Upper lobe of left lung (tissue), 6 donors: Measurements from ENCODE around the gene FHIT. TPM values are rescaled to one million over a fixed set of nuclear protein-coding genes. Genes with fewer than 3 reads are reported as not detected.
"Not testable (repeated sequence)": the region's sequence is repeated elsewhere in the genome, so short reads cannot be mapped to it uniquely, and the experiment has no call there.

Source experiments
- ATAC-seq, 2 donors: fragments of 200-7000 bp; cut with Tn5 transposase; one replicate each; pipeline ENCODE4 v1.9.1; 2022; ENCODE audit warnings: mild to moderate bottlenecking in 2 of 2, moderate library complexity in 2 of 2; ENCODE audit not compliant: low FRiP score in 2 of 2
- DNase-seq, 2 donors: peaks; one replicate each; pipeline ENCODE4 v3.0.0-alpha.2; 2019 to 2020
- H3K27ac ChIP-seq, 4 donors: fragments of 200-600 bp; sonication (generic); one replicate each; pipeline ENCODE4 v1.5.1; 2016 to 2019
- H3K27me3 ChIP-seq, 4 donors: fragments of 200-600 bp; sonication (generic); one replicate each; pipeline ENCODE4 v1.5.1; 2017 to 2019
- H3K36me3 ChIP-seq, 4 donors: fragments of 200-600 bp; sonication (generic); one replicate each; pipeline ENCODE4 v1.5.1; 2016 to 2019
- H3K4me1 ChIP-seq, 4 donors: fragments of 200-600 bp; sonication (generic); one replicate each; pipeline ENCODE4 v1.5.1; 2018 to 2019
- H3K4me3 ChIP-seq, 4 donors: fragments of 200-600 bp; sonication (generic); one replicate each; pipeline ENCODE4 v1.5.1; 2017 to 2019; ENCODE audit warnings: mild to moderate bottlenecking in 2 of 4, moderate library complexity in 1 of 4
- H3K9me3 ChIP-seq, 4 donors: fragments of 200-600 bp; sonication (generic); one replicate each; pipeline ENCODE4 v1.5.1; 2018 to 2019
- CTCF ChIP-seq, 6 experiments: fragments of 450-650 bp in 4 of 6; fragments of 200-600 bp in 2 of 6; sonication (generic) in 2 of 6; IDR thresholded peaks; one replicate each; pipeline ENCODE4 v1.5.1; 2016 to 2019; ENCODE audit warnings: antibody characterized with exemption in 6 of 6
- EP300 ChIP-seq, 4 donors: sonication (generic); formaldehyde crosslinking; IDR thresholded peaks; one replicate each; pipeline ENCODE4 v1.5.1; 2017; ENCODE audit warnings: antibody characterized with exemption in 4 of 4, control low read depth in 2 of 4
- POLR2A ChIP-seq, 4 donors: fragments of 450-650 bp; IDR thresholded peaks; one replicate each; pipeline ENCODE4 v1.5.1; 2016 to 2017; ENCODE audit warnings: antibody characterized with exemption in 4 of 4, mild to moderate bottlenecking in 2 of 4
- POLR2AphosphoS5 ChIP-seq, 2 donors: sonication (generic); formaldehyde crosslinking; IDR thresholded peaks; one replicate each; pipeline ENCODE4 v1.5.1; 2017; ENCODE audit warnings: antibody characterized with exemption in 2 of 2
- WGBS, 2 donors: methylation state at CpG; one replicate each; pipeline ENCODE4 v1.1.5; 2017 to 2018; 5-methylcytosine and 5-hydroxymethylcytosine counted together
- total RNA-seq, 6 donors: library from RNA; depleted of rRNA in 4 of 6; stranded (reverse); fragments of >200 nt in 4 of 6; gene quantifications; one replicate each; pipeline versions ENCODE4 v1.1.0 to v1.2.1, GENCODE V29; 2016 to 2021
- donor health status: DM: no; HTN: no; CAD: no; lungs with moderate emphysema.
- donor health status: DM: no; HTN: yes; CAD: no; lungs with severe emphysema.

FHIT gene
- total RNA-seq, 6 donors from 2014 or later, result 6.8 to 56.6 (median 11.1) TPM

- Histone ChIP-seq H3K4me3 (no peak overlapping the region), H3K27ac (no peak overlapping the region), H3K9me3 (no peaks in the 10 kb centered on the region), H3K27me3 (no peaks in the 10 kb centered on the region), H3K36me3 (no peaks in the 10 kb centered on the region), H3K4me1 (no peaks in the 10 kb centered on the region)
- no peak for TF ChIP-seq CTCF (IDR thresholded peaks at IDR 0.05)
- TF ChIP-seq POLR2AphosphoS5 (IDR thresholded peaks at IDR 0.05), result no peak
- no peak for TF ChIP-seq EP300 (IDR thresholded peaks at IDR 0.05)
- no peak for TF ChIP-seq POLR2A (IDR thresholded peaks at IDR 0.05)
- 79 to 80% methylated on average over 4 of the region's 4 CpGs for WGBS, 2 donors
- DNase-seq (no peak), ATAC-seq (no peak)
These were observed 1314.1 kb downstream of the FHIT start for GRCh38 chr3:59937201-59937600.

- Histone ChIP-seq H3K36me3 (no peaks in the 10 kb centered on the region), H3K4me1 (no peaks in the 10 kb centered on the region), H3K4me3 (no peak overlapping the region), H3K9me3 (no peaks in the 10 kb centered on the region), H3K27ac (no peak overlapping the region), H3K27me3 (no peaks in the 10 kb centered on the region)
- DNase-seq (no peak), ATAC-seq (no peak)
- 81 to 84% methylated on average over 3 of the region's 3 CpGs for WGBS, 2 donors
- TF ChIP-seq EP300 (IDR thresholded peaks at IDR 0.05) (no peak), POLR2A (IDR thresholded peaks at IDR 0.05) (no peak), POLR2AphosphoS5 (IDR thresholded peaks at IDR 0.05) (no peak), CTCF (IDR thresholded peaks at IDR 0.05) (no peak)
These were observed 1314.8 kb downstream of the FHIT start for GRCh38 chr3:59936472-59936871.

GRCh38 chr3:59935025-59935424 is 1316.2 kb downstream of the FHIT start:
- no peak for ATAC-seq
- no peak for DNase-seq
- TF ChIP-seq POLR2A (IDR thresholded peaks at IDR 0.05) (no peak), POLR2AphosphoS5 (IDR thresholded peaks at IDR 0.05) (no peak), CTCF (IDR thresholded peaks at IDR 0.05) (no peak), EP300 (IDR thresholded peaks at IDR 0.05) (no peak)
- H3K27me3 ChIP-seq, result no peaks in the 10 kb centered on the region
- 75 to 90% methylated on average over 1 of the region's 1 CpG for WGBS, 2 donors
- no peaks in the 10 kb centered on the region for H3K9me3 ChIP-seq
- H3K4me3 ChIP-seq, result no peak overlapping the region
- no peaks in the 10 kb centered on the region for H3K36me3 ChIP-seq
- no peak overlapping the region for H3K27ac ChIP-seq
- H3K4me1 ChIP-seq, result no peaks in the 10 kb centered on the region

- 87 to 97% methylated on average over 2 of the region's 2 CpGs for WGBS, 2 donors
- not testable (repeated sequence) for DNase-seq, H3K27ac ChIP-seq, H3K36me3 ChIP-seq, H3K4me1 ChIP-seq, H3K4me3 ChIP-seq, H3K9me3 ChIP-seq, ATAC-seq, H3K27me3 ChIP-seq
These were observed 1316.7 kb downstream of the FHIT start for GRCh38 chr3:59934560-59934959.

GRCh38 chr3:59930170-59930569 is 1321.1 kb downstream of the FHIT start:
- H3K27ac ChIP-seq, result no peak overlapping the region
- H3K4me3 ChIP-seq, result no peak overlapping the region
- DNase-seq (no peak), ATAC-seq (no peak)
- H3K27me3 ChIP-seq, result no peaks in the 10 kb centered on the region
- no peak for TF ChIP-seq POLR2A (IDR thresholded peaks at IDR 0.05)
- TF ChIP-seq CTCF (IDR thresholded peaks at IDR 0.05), result no peak
- no peak for TF ChIP-seq EP300 (IDR thresholded peaks at IDR 0.05)
- TF ChIP-seq POLR2AphosphoS5 (IDR thresholded peaks at IDR 0.05), result no peak
- 79 to 87% methylated on average over 2 of the region's 2 CpGs for WGBS, 2 donors
- no peaks in the 10 kb centered on the region for H3K36me3 ChIP-seq
- no peaks in the 10 kb centered on the region for H3K4me1 ChIP-seq
- H3K9me3 ChIP-seq, result no peaks in the 10 kb centered on the region
